ENCODE data around the gene SCARB2.

GRCh38 chr4:76240236-76240635, 26.6 kb upstream of the SCARB2 start:
- TF ChIP-seq, protein P1, sequence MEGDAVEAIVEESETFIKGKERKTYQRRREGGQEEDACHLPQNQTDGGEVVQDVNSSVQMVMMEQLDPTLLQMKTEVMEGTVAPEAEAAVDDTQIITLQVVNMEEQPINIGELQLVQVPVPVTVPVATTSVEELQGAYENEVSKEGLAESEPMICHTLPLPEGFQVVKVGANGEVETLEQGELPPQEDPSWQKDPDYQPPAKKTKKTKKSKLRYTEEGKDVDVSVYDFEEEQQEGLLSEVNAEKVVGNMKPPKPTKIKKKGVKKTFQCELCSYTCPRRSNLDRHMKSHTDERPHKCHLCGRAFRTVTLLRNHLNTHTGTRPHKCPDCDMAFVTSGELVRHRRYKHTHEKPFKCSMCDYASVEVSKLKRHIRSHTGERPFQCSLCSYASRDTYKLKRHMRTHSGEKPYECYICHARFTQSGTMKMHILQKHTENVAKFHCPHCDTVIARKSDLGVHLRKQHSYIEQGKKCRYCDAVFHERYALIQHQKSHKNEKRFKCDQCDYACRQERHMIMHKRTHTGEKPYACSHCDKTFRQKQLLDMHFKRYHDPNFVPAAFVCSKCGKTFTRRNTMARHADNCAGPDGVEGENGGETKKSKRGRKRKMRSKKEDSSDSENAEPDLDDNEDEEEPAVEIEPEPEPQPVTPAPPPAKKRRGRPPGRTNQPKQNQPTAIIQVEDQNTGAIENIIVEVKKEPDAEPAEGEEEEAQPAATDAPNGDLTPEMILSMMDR (conservative IDR thresholded peaks at IDR 0.05 in 1 of 2, IDR thresholded peaks at IDR 0.05 in 1 of 2; ENCODE audit: low read depth in 1 of 2, low read length in 2 of 2) = no peak
- no peak for TF ChIP-seq EZH2 (IDR thresholded peaks at IDR 0.05; ENCODE audit: low read length, missing control alignments)

Data from fibroblast of lung (primary cell).